Measurements from ENCODE around the gene RTL10. TPM values are rescaled to one million over a fixed set of nuclear protein-coding genes. Genes with fewer than 3 reads are reported as not detected.
"Not testable (repeated sequence)": the region's sequence is repeated elsewhere in the genome, so short reads cannot be mapped to it uniquely, and the experiment has no call there.

The RTL10 gene
- total RNA-seq, 1 experiment from 2014 or later, result 25.6 TPM

DNA sequence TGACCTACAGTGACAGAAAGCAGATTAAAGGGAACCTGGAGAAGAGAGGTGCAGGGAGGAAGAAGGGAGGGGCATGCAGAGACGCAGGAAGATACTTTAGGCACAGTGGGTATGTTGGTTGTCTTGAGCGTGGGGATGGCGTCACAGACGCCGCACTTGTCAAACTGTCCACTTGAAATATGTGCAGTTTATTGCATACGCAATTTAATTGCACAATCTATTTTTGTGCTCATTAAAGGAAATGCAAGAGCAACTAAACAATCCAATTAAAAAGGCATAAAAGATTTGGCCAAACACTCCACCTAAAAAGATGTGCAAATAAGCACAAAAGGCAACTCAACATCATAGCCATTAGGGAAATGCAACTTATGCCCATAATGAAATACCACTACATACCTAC is 16.8 kb downstream of the RTL10 start:
- intact Hi-C loops (cut with micrococcal nuclease; ENCODE audit: unreplicated experiment), result no loop called here
- Histone ChIP-seq H3K27me3 (replicated peaks; ENCODE audit: insufficient read depth, low read depth, low read length, poor library complexity) (no peaks in the 10 kb centered on the region), H3K36me3 (ENCODE audit: insufficient read depth, low read length, poor library complexity, severe bottlenecking) (no peaks in the 10 kb centered on the region), H3K4me3 (ENCODE audit: low read depth, low read length, poor library complexity, severe bottlenecking) (no peak overlapping the region), H3K9me3 (ENCODE audit: low read depth, low read length, poor library complexity, severe bottlenecking) (no peaks in the 10 kb centered on the region), H3K27ac (ENCODE audit: low read depth, low read length, poor library complexity, severe bottlenecking) (no peak overlapping the region), H3K4me1 (ENCODE audit: insufficient read depth, low read length, poor library complexity, severe bottlenecking) (peaks cover 8% of the 10 kb centered on the region)
- DNase-seq (ENCODE audit: low spot score), result no peak
- ChIA-PET POLR2A (ENCODE audit: low non-redundant PET) (no interaction called here), CTCF (no interaction called here)
- no peak for TF ChIP-seq EZH2 (IDR thresholded peaks at IDR 0.05; ENCODE audit: borderline replicate concordance, low read depth, low read length, poor library complexity, severe bottlenecking)
- TF ChIP-seq, protein P1, sequence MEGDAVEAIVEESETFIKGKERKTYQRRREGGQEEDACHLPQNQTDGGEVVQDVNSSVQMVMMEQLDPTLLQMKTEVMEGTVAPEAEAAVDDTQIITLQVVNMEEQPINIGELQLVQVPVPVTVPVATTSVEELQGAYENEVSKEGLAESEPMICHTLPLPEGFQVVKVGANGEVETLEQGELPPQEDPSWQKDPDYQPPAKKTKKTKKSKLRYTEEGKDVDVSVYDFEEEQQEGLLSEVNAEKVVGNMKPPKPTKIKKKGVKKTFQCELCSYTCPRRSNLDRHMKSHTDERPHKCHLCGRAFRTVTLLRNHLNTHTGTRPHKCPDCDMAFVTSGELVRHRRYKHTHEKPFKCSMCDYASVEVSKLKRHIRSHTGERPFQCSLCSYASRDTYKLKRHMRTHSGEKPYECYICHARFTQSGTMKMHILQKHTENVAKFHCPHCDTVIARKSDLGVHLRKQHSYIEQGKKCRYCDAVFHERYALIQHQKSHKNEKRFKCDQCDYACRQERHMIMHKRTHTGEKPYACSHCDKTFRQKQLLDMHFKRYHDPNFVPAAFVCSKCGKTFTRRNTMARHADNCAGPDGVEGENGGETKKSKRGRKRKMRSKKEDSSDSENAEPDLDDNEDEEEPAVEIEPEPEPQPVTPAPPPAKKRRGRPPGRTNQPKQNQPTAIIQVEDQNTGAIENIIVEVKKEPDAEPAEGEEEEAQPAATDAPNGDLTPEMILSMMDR (conservative IDR thresholded peaks at IDR 0.05; ENCODE audit: low read depth, low read length), result no peak
- no TSS peak for BruUV-seq (replicated peaks)

DNA sequence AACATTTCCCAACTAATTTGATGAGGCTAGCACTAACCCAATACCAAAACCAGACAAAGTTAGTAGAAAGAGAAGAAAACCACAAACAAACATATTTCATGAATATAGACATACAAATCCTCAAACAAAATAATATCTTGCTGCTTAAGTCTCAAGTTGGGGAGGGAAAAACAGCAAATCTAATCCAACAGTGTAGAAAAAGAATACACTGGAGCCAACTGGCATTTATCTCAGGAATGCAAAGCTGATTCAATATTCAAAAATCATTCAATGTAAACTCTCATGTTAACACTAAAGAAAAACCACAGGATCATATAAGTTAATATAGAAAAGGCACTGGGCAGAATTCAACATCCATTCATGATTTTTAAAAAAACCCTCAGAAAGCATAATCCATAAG is 18.2 kb downstream of the RTL10 start:
- Histone ChIP-seq H3K4me1 (ENCODE audit: insufficient read depth, low read length, poor library complexity, severe bottlenecking) (peaks cover 11% of the 10 kb centered on the region), H3K27ac (ENCODE audit: low read depth, low read length, poor library complexity, severe bottlenecking) (no peak overlapping the region), H3K36me3 (ENCODE audit: insufficient read depth, low read length, poor library complexity, severe bottlenecking) (no peaks in the 10 kb centered on the region), H3K9me3 (ENCODE audit: low read depth, low read length, poor library complexity, severe bottlenecking) (no peaks in the 10 kb centered on the region), H3K27me3 (replicated peaks; ENCODE audit: insufficient read depth, low read depth, low read length, poor library complexity) (no peaks in the 10 kb centered on the region), H3K4me3 (ENCODE audit: low read depth, low read length, poor library complexity, severe bottlenecking) (no peak overlapping the region)
- POLR2A ChIA-PET (ENCODE audit: low non-redundant PET), result no interaction called here
- CTCF ChIA-PET, result no interaction called here
- no peak for DNase-seq (ENCODE audit: low spot score)
- intact Hi-C loops (cut with micrococcal nuclease; ENCODE audit: unreplicated experiment), result no loop called here
- BruUV-seq (replicated peaks), result no TSS peak
- TF ChIP-seq EZH2 (IDR thresholded peaks at IDR 0.05; ENCODE audit: borderline replicate concordance, low read depth, low read length, poor library complexity, severe bottlenecking), result no peak
- TF ChIP-seq, protein P1 (conservative IDR thresholded peaks at IDR 0.05; ENCODE audit: low read depth, low read length), result no peak

DNA sequence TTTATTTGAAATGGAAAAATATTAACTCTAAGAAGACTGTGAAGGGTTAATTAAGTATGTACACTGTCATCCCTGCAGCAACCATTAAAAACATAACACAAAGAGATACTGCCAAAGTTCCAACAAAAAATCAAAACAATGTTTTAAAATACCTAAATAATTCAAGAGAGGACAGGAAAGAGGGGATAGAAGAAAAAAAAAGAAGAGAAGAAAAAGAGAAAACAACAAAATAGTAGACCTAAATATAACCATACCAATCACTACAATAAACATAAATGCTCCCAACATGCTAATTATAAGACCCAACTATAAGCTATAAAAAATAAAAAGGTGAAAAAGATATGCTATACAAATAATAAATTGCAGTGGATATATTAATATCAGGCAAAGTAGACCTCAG is 20.1 kb downstream of the RTL10 start:
- intact Hi-C loops (cut with micrococcal nuclease; ENCODE audit: unreplicated experiment), result no loop called here
- ChIA-PET CTCF (no interaction called here), POLR2A (ENCODE audit: low non-redundant PET) (no interaction called here)
- Histone ChIP-seq H3K27ac (ENCODE audit: low read depth, low read length, poor library complexity, severe bottlenecking) (no peak overlapping the region), H3K27me3 (replicated peaks; ENCODE audit: insufficient read depth, low read depth, low read length, poor library complexity) (no peaks in the 10 kb centered on the region), H3K36me3 (ENCODE audit: insufficient read depth, low read length, poor library complexity, severe bottlenecking) (no peaks in the 10 kb centered on the region), H3K4me3 (ENCODE audit: low read depth, low read length, poor library complexity, severe bottlenecking) (no peak overlapping the region), H3K4me1 (ENCODE audit: insufficient read depth, low read length, poor library complexity, severe bottlenecking) (peaks cover 11% of the 10 kb centered on the region), H3K9me3 (ENCODE audit: low read depth, low read length, poor library complexity, severe bottlenecking) (no peaks in the 10 kb centered on the region)
- no TSS peak for BruUV-seq (replicated peaks)
- TF ChIP-seq EZH2 (IDR thresholded peaks at IDR 0.05; ENCODE audit: borderline replicate concordance, low read depth, low read length, poor library complexity, severe bottlenecking), result no peak
- TF ChIP-seq, protein P1 (conservative IDR thresholded peaks at IDR 0.05; ENCODE audit: low read depth, low read length), result no peak
- DNase-seq (ENCODE audit: low spot score), result no peak

DNA sequence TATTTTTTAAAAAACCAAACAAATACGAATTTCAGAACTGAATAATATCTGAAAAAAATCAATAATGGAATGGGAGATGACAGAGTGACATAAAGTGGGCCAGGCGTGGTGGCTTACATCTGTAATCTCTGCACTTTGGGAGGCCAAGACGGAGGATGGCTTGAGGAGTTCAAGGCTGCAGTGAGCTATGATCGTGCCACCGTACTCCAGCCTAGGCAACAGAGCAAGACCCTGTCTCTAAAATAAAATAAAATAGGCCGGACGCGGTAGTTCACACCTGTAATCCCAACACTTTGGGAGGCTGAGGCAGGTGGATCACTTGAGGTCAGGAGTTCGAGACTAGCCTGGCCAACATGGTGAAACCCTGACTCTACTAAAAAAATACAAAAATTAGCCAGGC is 21.3 kb downstream of the RTL10 start:
- DNase-seq (ENCODE audit: low spot score); POLR2A ChIA-PET (ENCODE audit: low non-redundant PET); H3K27me3 ChIP-seq (replicated peaks; ENCODE audit: insufficient read depth, low read depth, low read length, poor library complexity); H3K4me3 ChIP-seq (ENCODE audit: low read depth, low read length, poor library complexity, severe bottlenecking); H3K9me3 ChIP-seq (ENCODE audit: low read depth, low read length, poor library complexity, severe bottlenecking); BruUV-seq (replicated peaks); H3K36me3 ChIP-seq (ENCODE audit: insufficient read depth, low read length, poor library complexity, severe bottlenecking); intact Hi-C loops (cut with micrococcal nuclease; ENCODE audit: unreplicated experiment); H3K27ac ChIP-seq (ENCODE audit: low read depth, low read length, poor library complexity, severe bottlenecking); CTCF ChIA-PET: not testable (repeated sequence)
- peaks cover 11% of the 10 kb centered on the region for H3K4me1 ChIP-seq (ENCODE audit: insufficient read depth, low read length, poor library complexity, severe bottlenecking)
